HG03066 (cell line): ENCODE measurements around the gene OR6J1.
"Not testable (repeated sequence)": the region's sequence is repeated elsewhere in the genome, so short reads cannot be mapped to it uniquely, and the experiment has no call there.

Source experiments
- ATAC-seq: cut with Tn5 transposase; IDR thresholded peaks from one replicate; pipeline ENCODE4 v1.9.1; 2021; ENCODE audit warnings: low read depth; ENCODE audit not compliant: unreplicated experiment

The OR6J1 gene

GRCh38 chr14:22644305-22644635 lies at the start of gene OR6J1:
Gene OR6J1 (minus strand): TSS chr14:22644352. CDS start chr14:22634811, 9,541 bp downstream.
- ATAC-seq: no peak

GRCh38 chr14:22692194-22692593 lies 48.0 kb upstream of the OR6J1 start:
- ATAC-seq: no peak

GRCh38 chr14:22691171-22691570 lies 47.0 kb upstream of the OR6J1 start:
- no peak for ATAC-seq

- ATAC-seq: no peak
Measured at GRCh38 chr14:22689199-22689598, 45.0 kb upstream of the OR6J1 start.

GRCh38 chr14:22687969-22688368 lies 43.8 kb upstream of the OR6J1 start:
- not testable (repeated sequence) for ATAC-seq

- ATAC-seq: not testable (repeated sequence)
Measured at GRCh38 chr14:22686176-22686611, 42.0 kb upstream of the OR6J1 start.

GRCh38 chr14:22685467-22685866 lies 41.3 kb upstream of the OR6J1 start:
- ATAC-seq: no peak

GRCh38 chr14:22683428-22683827 lies 39.3 kb upstream of the OR6J1 start:
- ATAC-seq: not testable (repeated sequence)

GRCh38 chr14:22678221-22678620 lies 34.1 kb upstream of the OR6J1 start:
- no peak for ATAC-seq

- not testable (repeated sequence) for ATAC-seq
Measured at GRCh38 chr14:22677551-22677950, 33.4 kb upstream of the OR6J1 start.

- no peak for ATAC-seq
Measured at GRCh38 chr14:22671622-22672021, 27.5 kb upstream of the OR6J1 start.

GRCh38 chr14:22668863-22669262 lies 24.7 kb upstream of the OR6J1 start:
- ATAC-seq: no peak

GRCh38 chr14:22668417-22668816 lies 24.3 kb upstream of the OR6J1 start:
- ATAC-seq: no peak

GRCh38 chr14:22667881-22668280 lies 23.7 kb upstream of the OR6J1 start:
- no peak for ATAC-seq

GRCh38 chr14:22666203-22666893 lies 22.2 kb upstream of the OR6J1 start:
- no peak for ATAC-seq

GRCh38 chr14:22664261-22664660 lies 20.1 kb upstream of the OR6J1 start:
- no peak for ATAC-seq

GRCh38 chr14:22660654-22661053 lies 16.5 kb upstream of the OR6J1 start:
- ATAC-seq: no peak

- ATAC-seq: no peak
Measured at GRCh38 chr14:22658946-22659345, 14.8 kb upstream of the OR6J1 start.

GRCh38 chr14:22657861-22658260 lies 13.7 kb upstream of the OR6J1 start:
- ATAC-seq: no peak

- no peak for ATAC-seq
Measured at GRCh38 chr14:22656945-22657731, 13.0 kb upstream of the OR6J1 start.

GRCh38 chr14:22656226-22656625 lies 12.1 kb upstream of the OR6J1 start:
- ATAC-seq: no peak

- no peak for ATAC-seq
Measured at GRCh38 chr14:22653012-22653621, 9.0 kb upstream of the OR6J1 start.
